ENCODE measurements around the gene CTNNA1.

Gene CTNNA1

GRCh38 chr5:138963763-138964371 is 210.6 kb downstream of the CTNNA1 start:
- H3K36me3 ChIP-seq: no peaks in the 10 kb centered on the region
- DNase-seq: peak in 1 of 2 donors; percentile 5
- H3K27ac ChIP-seq: no peak overlapping the region
- intact Hi-C loops (cut with DNase I; ENCODE audit: low total_unique reads): no loop called here
- no peak for TF ChIP-seq CTCF (IDR thresholded peaks at IDR 0.05)
- H3K4me1 ChIP-seq: no peaks in the 10 kb centered on the region
- no peaks in the 10 kb centered on the region for H3K27me3 ChIP-seq
- H3K4me3 ChIP-seq: no peak overlapping the region
- no peaks in the 10 kb centered on the region for H3K9me3 ChIP-seq

DNA sequence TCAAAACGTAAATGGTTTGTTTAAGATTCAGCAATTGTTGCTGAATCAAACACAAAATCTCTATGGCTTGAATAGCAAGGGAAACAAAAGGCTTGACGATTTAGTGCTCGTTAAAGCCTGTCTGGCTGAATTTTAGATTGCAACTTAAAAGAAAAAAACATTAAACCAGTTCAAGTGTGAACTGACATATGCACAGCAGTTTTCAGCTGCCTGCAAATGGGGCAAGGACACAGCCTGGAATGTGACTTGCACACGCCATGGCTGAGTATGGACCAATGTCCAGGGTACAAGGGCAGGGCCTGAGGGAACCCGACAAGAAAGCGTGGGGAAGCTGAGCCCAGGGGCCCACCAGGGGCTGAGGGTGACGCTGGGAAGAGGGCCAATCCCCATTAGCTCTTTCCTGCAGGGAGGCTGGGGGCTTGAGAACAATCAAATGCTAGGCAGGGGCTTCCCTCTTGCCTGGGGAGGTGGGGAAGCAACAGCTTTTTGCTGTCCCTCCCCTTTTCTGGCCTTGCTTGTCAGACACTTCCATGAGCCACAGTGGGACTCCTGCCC is 211.5 kb downstream of the CTNNA1 start:
- intact Hi-C loops (cut with DNase I; ENCODE audit: low total_unique reads): no loop called here
- Histone ChIP-seq H3K9me3 (no peaks in the 10 kb centered on the region), H3K27me3 (no peaks in the 10 kb centered on the region), H3K27ac (no peak overlapping the region), H3K36me3 (no peaks in the 10 kb centered on the region), H3K4me3 (no peak overlapping the region), H3K4me1 (no peaks in the 10 kb centered on the region)
- DNase-seq: peak in 1 of 2 donors; percentile 16
- TF ChIP-seq CTCF (IDR thresholded peaks at IDR 0.05): no peak

- Histone ChIP-seq H3K27ac (no peak overlapping the region), H3K9me3 (no peaks in the 10 kb centered on the region), H3K4me1 (peaks cover 0 to 3% (median under 1%) of the 10 kb centered on the region in 4 donors), H3K4me3 (no peak overlapping the region), H3K36me3 (no peaks in the 10 kb centered on the region), H3K27me3 (no peaks in the 10 kb centered on the region)
- intact Hi-C loops (cut with DNase I; ENCODE audit: low total_unique reads): no loop called here
- peak in 1 of 2 donors; percentile 3 for DNase-seq
- TF ChIP-seq CTCF (IDR thresholded peaks at IDR 0.05): no peak
Measured at GRCh38 chr5:138965626-138966025, 212.4 kb downstream of the CTNNA1 start.

- no peaks in the 10 kb centered on the region for H3K9me3 ChIP-seq
- no peaks in the 10 kb centered on the region for H3K36me3 ChIP-seq
- peaks cover 0 to 11% (median 4%) of the 10 kb centered on the region in 4 donors for H3K4me1 ChIP-seq
- no peak overlapping the region for H3K27ac ChIP-seq
- peak in 1 of 2 donors; percentile 38 for DNase-seq
- no peak overlapping the region for H3K4me3 ChIP-seq
- TF ChIP-seq CTCF (IDR thresholded peaks at IDR 0.05): no peak
- intact Hi-C loops (cut with DNase I; ENCODE audit: low total_unique reads): no loop called here
- no peaks in the 10 kb centered on the region for H3K27me3 ChIP-seq
Measured at GRCh38 chr5:138966236-138966985, 213.2 kb downstream of the CTNNA1 start.

- no peaks in the 10 kb centered on the region for H3K36me3 ChIP-seq
- H3K27ac ChIP-seq: no peak overlapping the region
- intact Hi-C loops (cut with DNase I; ENCODE audit: low total_unique reads): no loop called here
- TF ChIP-seq CTCF (IDR thresholded peaks at IDR 0.05): no peak
- H3K27me3 ChIP-seq: no peaks in the 10 kb centered on the region
- H3K4me1 ChIP-seq: peaks cover 0 to 26% (median 19%) of the 10 kb centered on the region in 4 donors
- no peaks in the 10 kb centered on the region for H3K9me3 ChIP-seq
- H3K4me3 ChIP-seq: no peak overlapping the region
- peak; percentile 13 to 48 for DNase-seq
Measured at GRCh38 chr5:138967791-138968448, 214.7 kb downstream of the CTNNA1 start.

Data from tibial artery (tissue), 4 donors.